WTC11 (cell line): Measurements from ENCODE around the gene ZNF433.

ENCODE experiments used
- CBFB ChIP-seq: sonication (generic); formaldehyde crosslinking; IDR thresholded peaks from 2 replicates; pipeline ENCODE4 v1.8.1; 2022; ENCODE audit warnings: mild to moderate bottlenecking, low read depth, missing genetic modification reagents
- ZNF263 ChIP-seq: sonication (generic); formaldehyde crosslinking; IDR thresholded peaks from 2 replicates; pipeline ENCODE4 v1.8.1; 2022; ENCODE audit warnings: low read depth, mild to moderate bottlenecking, moderate library complexity, missing genetic modification reagents
- ZNF317 ChIP-seq: sonication (generic); formaldehyde crosslinking; IDR thresholded peaks from 2 replicates; pipeline ENCODE4 v1.8.1; 2023; ENCODE audit warnings: low read depth, mild to moderate bottlenecking, moderate library complexity, missing genetic modification reagents, borderline replicate concordance
- TF ChIP-seq, protein P1 (sequence below): fragments of 200-600 bp; IDR thresholded peaks from 2 replicates; pipeline ENCODE4 v1.8.0; 2022; ENCODE audit warnings: antibody characterized with exemption
- TF ChIP-seq, protein P2 (sequence below): sonication (generic); formaldehyde crosslinking; IDR thresholded peaks from 2 replicates; pipeline ENCODE4 v1.8.0; 2022; ENCODE audit warnings: mild to moderate bottlenecking, missing genetic modification reagents
- TF ChIP-seq, protein P3 (sequence below): sonication (generic); formaldehyde crosslinking; IDR thresholded peaks from 2 replicates; pipeline ENCODE4 v1.8.1; 2022; ENCODE audit warnings: mild to moderate bottlenecking, missing genetic modification reagents, moderate library complexity, borderline replicate concordance
- TF ChIP-seq, protein P4 (sequence below): sonication (generic); formaldehyde crosslinking; IDR thresholded peaks from 2 replicates; pipeline ENCODE4 v1.8.1; 2023; ENCODE audit warnings: mild to moderate bottlenecking, missing genetic modification reagents
- TF ChIP-seq, protein P5 (sequence below): sonication (generic); formaldehyde crosslinking; IDR thresholded peaks from 2 replicates; pipeline ENCODE4 v1.8.1; 2023; ENCODE audit warnings: mild to moderate bottlenecking, missing genetic modification reagents, moderate library complexity
- TF ChIP-seq, protein P6 (sequence below): fragments of 250-450 bp; sonication (Bioruptor Pico); IDR thresholded peaks from 2 replicates; pipeline ENCODE4 v2.1.2; 2022; ENCODE audit warnings: mild to moderate bottlenecking, moderate library complexity

DNA sequence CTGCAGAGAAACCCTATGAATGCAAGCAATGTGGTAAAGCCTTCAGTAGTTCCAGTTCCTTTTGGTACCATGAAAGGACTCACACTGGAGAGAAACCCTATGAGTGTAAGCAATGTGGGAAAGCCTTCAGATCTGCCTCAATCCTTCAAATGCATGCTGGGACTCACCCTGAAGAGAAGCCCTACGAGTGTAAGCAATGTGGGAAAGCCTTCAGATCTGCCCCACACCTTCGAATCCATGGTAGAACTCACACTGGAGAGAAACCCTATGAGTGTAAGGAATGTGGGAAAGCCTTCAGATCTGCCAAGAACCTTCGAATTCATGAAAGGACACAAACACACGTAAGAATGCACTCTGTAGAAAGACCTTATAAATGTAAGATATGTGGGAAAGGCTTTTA lies 56.0 kb downstream of the ZNF433 start:
- TF ChIP-seq, protein P1, sequence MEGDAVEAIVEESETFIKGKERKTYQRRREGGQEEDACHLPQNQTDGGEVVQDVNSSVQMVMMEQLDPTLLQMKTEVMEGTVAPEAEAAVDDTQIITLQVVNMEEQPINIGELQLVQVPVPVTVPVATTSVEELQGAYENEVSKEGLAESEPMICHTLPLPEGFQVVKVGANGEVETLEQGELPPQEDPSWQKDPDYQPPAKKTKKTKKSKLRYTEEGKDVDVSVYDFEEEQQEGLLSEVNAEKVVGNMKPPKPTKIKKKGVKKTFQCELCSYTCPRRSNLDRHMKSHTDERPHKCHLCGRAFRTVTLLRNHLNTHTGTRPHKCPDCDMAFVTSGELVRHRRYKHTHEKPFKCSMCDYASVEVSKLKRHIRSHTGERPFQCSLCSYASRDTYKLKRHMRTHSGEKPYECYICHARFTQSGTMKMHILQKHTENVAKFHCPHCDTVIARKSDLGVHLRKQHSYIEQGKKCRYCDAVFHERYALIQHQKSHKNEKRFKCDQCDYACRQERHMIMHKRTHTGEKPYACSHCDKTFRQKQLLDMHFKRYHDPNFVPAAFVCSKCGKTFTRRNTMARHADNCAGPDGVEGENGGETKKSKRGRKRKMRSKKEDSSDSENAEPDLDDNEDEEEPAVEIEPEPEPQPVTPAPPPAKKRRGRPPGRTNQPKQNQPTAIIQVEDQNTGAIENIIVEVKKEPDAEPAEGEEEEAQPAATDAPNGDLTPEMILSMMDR, result no peak
- TF ChIP-seq, protein P2, sequence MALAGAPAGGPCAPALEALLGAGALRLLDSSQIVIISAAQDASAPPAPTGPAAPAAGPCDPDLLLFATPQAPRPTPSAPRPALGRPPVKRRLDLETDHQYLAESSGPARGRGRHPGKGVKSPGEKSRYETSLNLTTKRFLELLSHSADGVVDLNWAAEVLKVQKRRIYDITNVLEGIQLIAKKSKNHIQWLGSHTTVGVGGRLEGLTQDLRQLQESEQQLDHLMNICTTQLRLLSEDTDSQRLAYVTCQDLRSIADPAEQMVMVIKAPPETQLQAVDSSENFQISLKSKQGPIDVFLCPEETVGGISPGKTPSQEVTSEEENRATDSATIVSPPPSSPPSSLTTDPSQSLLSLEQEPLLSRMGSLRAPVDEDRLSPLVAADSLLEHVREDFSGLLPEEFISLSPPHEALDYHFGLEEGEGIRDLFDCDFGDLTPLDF (CRISPR knock-in tag), result no peak
- TF ChIP-seq CBFB (CRISPR knock-in tag) (no peak), ZNF317 (CRISPR knock-in tag) (no peak), ZNF263 (no peak)
- TF ChIP-seq, protein P3, sequence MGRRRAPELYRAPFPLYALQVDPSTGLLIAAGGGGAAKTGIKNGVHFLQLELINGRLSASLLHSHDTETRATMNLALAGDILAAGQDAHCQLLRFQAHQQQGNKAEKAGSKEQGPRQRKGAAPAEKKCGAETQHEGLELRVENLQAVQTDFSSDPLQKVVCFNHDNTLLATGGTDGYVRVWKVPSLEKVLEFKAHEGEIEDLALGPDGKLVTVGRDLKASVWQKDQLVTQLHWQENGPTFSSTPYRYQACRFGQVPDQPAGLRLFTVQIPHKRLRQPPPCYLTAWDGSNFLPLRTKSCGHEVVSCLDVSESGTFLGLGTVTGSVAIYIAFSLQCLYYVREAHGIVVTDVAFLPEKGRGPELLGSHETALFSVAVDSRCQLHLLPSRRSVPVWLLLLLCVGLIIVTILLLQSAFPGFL, result no peak
- TF ChIP-seq, protein P4, sequence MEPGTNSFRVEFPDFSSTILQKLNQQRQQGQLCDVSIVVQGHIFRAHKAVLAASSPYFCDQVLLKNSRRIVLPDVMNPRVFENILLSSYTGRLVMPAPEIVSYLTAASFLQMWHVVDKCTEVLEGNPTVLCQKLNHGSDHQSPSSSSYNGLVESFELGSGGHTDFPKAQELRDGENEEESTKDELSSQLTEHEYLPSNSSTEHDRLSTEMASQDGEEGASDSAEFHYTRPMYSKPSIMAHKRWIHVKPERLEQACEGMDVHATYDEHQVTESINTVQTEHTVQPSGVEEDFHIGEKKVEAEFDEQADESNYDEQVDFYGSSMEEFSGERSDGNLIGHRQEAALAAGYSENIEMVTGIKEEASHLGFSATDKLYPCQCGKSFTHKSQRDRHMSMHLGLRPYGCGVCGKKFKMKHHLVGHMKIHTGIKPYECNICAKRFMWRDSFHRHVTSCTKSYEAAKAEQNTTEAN (CRISPR knock-in tag), result no peak
- TF ChIP-seq, protein P5, sequence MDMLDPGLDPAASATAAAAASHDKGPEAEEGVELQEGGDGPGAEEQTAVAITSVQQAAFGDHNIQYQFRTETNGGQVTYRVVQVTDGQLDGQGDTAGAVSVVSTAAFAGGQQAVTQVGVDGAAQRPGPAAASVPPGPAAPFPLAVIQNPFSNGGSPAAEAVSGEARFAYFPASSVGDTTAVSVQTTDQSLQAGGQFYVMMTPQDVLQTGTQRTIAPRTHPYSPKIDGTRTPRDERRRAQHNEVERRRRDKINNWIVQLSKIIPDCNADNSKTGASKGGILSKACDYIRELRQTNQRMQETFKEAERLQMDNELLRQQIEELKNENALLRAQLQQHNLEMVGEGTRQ (CRISPR knock-in tag), result no peak
- TF ChIP-seq, protein P6, sequence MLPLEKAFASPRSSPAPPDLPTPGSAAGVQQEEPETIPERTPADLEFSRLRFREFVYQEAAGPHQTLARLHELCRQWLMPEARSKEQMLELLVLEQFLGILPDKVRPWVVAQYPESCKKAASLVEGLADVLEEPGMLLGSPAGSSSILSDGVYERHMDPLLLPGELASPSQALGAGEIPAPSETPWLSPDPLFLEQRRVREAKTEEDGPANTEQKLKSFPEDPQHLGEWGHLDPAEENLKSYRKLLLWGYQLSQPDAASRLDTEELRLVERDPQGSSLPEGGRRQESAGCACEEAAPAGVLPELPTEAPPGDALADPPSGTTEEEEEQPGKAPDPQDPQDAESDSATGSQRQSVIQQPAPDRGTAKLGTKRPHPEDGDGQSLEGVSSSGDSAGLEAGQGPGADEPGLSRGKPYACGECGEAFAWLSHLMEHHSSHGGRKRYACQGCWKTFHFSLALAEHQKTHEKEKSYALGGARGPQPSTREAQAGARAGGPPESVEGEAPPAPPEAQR (CRISPR knock-in tag), result no peak
